A549 treated with AZD9567 at 1 μM for 4 hours (cell line): Measurements from ENCODE around the gene PHYHIPL. TPM values are rescaled to one million over a fixed set of nuclear protein-coding genes. Genes with fewer than 3 reads are reported as not detected.

Experiments used
- total RNA-seq: library from RNA; stranded (reverse); fragments of 200-300 nt; extraction: Qiagen RNA extraction; gene quantifications from 5 replicates; pipeline ENCODE4 v1.2.3, GENCODE V29; 2022; ENCODE audit not compliant: insufficient read depth

Gene PHYHIPL
- 0.23 to 0.40 TPM (median 0.29 TPM) in 4 of 5 replicates, not detected in the other for total RNA-seq

GRCh38 chr10:59176241-59177030 lies at the start of gene PHYHIPL:
TSS of gene PHYHIPL (plus strand) at chr10:59176643. CDS start at chr10:59176854, 211 bp downstream.

Other genes starting within 250 kb of the PHYHIPL start
- 0.03 to 0.24 TPM (median 0.05 TPM) in 3 of 5 replicates, not detected in the others for gene FAM13C, start 185.9 kb downstream of the PHYHIPL start, total RNA-seq